HG02759 (cell line): ENCODE measurements around the gene TRMT112.

Experiments used
- ATAC-seq: cut with Tn5 transposase; IDR thresholded peaks from one replicate; pipeline ENCODE4 v1.9.1; 2021; ENCODE audit warnings: mild to moderate bottlenecking, moderate library complexity; ENCODE audit not compliant: unreplicated experiment

Gene TRMT112

DNA sequence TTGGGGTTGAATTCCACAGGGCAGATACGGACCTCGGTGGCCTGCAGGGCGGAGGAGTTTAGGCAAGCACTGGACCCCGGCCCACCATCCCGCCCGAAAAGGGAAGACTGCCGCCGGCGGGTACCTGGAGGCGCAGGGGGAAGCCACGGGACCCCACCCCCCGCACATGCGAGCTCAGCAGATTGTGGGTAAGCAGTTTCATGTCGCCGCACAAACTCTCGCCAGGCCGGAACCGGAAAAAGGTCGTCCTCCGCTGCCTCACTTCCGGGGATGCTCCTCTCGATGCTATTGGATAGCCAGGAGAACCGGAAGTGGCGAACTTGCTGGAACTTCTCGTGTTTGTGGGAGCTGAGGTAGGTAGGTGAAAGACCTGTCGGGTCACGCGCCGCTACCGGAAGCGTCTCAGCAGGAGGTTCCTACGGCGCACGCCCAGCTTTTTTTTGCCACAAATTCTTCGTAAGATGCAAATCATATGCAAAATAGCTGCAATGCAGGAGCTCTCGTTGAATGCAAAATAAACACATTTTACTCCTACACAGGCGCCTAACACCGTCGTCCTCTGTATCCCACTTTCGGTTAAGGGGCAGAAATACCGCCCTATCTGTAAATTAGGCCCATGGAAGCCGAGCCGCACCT lies at the start of gene TRMT112:
Gene TRMT112, minus strand, starts transcription at position 235 of the 636 bp plus-strand sequence. Its CDS starts 33 bp downstream, at position 202.
- peak; percentile 72 for ATAC-seq

GRCh38 chr11:64366751-64367150 lies 49.4 kb upstream of the TRMT112 start:
- ATAC-seq, result no peak

DNA sequence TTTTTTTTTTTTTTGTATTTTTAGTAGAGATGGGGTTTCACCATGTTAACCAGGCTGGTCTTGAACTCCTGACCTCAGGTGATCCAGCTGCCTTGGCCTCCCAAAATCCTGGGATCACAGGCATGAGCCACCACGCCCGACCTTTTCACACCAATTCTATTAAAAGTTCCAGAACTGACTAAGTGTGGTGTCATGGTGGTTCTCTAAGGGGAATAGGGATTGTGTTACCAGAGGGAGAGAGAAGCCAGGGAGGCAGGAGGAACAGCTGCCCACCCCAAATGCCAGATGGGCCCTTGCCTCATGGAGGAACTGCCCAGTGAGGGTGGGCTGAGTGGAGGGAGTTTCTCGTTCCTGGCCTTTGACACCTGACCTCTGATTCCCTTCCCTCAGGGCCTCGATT lies 47.6 kb upstream of the TRMT112 start:
- ATAC-seq, result no peak

DNA sequence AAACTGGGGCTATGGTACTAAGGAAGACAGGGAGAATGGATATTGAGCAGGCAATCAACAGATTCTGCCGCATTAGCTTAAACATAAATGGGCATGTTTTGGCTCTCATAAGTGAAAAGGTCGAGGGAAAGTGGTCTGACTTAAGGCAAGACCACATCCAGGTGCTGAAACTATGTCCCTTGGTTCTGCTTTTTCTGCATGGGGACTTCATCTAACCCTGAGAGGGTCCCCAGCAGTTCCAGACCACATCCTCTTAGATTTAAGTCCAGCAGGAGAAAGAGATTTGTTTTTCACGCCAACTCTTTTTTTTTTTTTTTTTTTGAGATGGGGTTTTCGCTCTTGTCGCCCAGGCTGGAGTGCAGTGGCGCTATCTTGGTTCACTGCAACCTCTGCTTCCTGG lies 47.1 kb upstream of the TRMT112 start:
- no peak for ATAC-seq

GRCh38 chr11:64362339-64362738 lies 45.0 kb upstream of the TRMT112 start:
- no peak for ATAC-seq

DNA sequence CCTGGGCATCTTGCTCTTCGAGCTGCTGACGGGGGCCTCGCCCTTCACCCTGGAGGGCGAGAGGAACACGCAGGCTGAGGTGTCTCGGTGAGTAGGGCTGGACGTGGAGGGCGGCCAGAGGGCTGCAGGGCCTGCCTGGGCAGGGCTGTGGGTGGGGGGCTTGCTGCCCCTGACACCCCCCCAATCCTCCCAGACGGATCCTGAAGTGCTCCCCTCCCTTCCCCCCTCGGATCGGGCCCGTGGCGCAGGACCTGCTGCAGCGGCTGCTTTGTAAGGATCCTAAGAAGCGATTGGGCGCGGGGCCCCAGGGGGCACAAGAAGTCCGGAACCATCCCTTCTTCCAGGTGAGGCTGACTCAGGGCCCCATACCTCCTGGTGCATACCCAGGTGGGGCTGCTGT lies 44.3 kb upstream of the TRMT112 start:
- no peak for ATAC-seq

GRCh38 chr11:64360448-64360921 lies 43.1 kb upstream of the TRMT112 start:
- ATAC-seq, result no peak

GRCh38 chr11:64359712-64360445 lies 42.5 kb upstream of the TRMT112 start:
- ATAC-seq, result no peak

DNA sequence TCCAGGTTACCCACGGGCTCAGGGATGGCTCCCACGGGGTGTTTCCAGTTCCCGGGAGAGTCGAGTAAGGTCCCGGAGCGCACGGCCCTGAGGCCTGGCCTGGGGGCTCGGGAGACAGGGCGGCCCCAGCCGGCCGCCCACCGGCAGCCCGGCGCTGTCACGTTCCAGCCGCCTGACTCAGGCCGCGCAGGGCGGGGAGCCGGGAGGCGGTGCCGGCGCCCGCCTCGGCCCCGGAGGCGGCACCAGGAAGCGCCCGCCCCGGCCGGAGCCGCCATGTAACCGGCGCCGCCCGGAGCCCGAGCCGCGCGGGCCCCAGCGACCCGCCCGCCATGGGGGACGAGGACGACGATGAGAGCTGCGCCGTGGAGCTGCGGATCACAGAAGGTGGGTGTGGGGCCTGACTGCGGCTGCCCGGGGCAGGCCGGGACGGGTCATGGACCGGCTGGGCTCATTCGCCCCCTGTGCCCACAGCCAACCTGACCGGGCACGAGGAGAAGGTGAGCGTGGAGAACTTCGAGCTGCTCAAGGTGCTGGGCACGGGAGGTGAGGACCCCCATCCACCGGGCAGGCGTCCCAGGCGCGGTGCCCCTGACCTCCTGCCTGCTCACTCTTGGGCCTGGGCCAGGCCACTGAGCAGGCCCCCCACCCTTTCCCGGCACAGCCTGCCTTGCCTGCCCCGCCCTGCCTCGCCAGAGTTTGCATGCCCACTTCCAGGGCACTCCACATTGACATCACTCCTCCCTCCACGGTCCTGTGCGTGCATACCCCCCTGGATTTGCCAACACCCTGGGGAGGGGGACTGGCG lies 41.8 kb upstream of the TRMT112 start, which contains the start of gene RPS6KA4:
Gene RPS6KA4, plus strand, starts transcription at position 256 of the 805 bp plus-strand sequence. Its CDS starts 74 bp downstream, at position 330.
- peak; percentile 71 for ATAC-seq

DNA sequence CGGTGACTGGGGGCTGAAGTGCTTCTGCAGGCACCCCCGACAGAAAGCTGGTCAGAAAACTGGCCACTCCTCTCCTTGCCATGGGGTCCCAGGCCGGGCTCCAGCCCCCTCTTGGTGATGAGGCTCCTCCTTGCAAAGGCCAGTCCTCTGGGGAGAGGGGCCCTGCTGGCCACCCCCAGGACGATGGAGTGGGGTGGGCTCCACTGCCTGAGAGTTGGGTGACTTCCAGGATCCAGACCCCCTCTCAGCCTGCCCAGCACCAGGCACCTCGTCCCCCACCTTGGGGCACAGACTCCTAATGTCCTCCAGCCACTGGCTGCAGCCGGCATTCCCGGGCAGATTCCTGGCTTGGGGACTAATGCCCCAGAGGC lies 41.2 kb upstream of the TRMT112 start:
- no peak for ATAC-seq

- ATAC-seq, result no peak
Measured at GRCh38 chr11:64357904-64358535, 40.7 kb upstream of the TRMT112 start.

GRCh38 chr11:64357446-64357845 lies 40.1 kb upstream of the TRMT112 start:
- no peak for ATAC-seq

DNA sequence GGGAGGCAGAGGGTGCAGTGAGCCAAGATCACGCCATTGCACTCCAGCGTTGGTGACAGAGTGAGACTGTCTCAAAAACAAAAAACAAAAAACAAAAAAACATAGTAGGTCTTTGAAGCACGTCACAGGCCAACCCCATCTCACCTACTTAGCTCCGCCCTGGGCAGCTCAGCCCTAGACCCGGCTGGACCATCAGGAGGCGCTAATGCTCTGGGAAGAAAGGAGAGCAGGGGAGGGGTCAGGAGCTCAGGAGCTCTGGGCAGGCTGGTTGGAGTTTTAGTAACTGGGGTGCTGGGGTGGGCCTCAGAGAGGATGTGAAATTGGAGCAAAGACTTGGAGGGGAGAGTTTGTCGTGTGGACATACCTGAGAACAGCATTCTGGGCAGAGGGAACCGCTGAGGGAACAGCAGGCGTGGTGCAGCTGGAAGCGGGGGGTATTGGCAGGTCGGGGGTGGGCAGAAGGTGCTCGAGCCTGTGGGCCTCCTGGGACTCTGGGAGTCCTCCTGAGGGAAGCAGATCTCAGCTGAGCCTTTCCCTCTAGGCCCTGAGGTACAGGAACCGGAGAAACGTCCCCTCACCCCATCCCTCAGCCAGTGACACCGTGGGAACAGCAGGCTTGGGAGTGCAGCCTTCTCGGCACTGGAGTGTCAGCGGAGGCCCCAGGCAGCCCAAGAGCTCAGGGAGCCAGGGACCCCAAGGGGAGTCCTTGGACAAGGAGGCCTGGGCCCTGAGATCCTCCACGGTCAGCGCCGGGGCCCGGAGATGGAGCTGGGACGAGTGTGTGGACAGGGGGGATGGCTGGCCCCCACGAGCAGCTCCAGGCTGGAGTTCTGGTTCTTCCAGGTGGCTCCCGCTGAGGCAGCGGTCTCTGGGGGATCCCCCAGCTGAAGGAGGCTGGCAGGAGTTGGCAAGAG lies 39.4 kb upstream of the TRMT112 start:
- no peak for ATAC-seq

DNA sequence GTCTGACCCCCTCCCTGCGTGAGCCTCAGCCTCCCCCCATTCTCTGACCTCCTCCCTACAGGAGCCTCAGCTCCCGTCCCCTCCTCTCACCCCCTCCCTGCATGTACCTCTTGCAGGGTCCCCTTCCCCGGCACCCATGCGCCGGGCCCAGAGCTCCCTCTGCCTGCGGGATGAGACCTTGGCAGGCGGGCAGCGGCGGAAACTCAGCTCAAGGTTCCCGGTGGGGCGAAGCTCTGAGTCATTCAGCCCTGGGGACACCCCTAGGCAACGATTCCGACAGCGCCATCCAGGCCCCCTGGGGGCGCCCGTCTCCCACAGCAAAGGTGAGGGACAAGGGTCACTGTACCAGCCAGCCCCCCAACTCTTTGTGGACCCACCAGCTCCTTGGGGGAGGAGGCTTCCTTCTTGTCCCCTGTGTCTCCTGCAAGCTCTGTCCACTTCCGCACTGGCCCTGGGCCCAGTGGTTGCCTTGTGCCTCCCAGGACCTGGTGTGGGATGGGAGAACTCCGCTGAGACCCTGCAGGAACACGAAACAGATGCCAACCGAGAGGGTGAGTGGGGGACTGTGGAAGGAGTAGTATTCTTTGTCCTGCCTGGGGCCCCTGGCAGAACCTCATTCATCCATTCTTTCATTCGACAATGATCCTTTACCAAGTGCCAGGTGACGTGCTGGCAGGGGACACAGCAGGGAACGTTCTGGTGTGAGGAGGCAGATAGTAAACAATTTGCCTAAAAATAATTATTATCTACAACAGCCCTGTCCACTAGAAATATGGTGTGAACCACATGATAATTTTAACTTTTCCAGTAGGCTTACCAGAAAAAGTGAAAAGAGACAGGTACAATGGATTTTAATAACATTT lies 38.0 kb upstream of the TRMT112 start:
- no peak for ATAC-seq

DNA sequence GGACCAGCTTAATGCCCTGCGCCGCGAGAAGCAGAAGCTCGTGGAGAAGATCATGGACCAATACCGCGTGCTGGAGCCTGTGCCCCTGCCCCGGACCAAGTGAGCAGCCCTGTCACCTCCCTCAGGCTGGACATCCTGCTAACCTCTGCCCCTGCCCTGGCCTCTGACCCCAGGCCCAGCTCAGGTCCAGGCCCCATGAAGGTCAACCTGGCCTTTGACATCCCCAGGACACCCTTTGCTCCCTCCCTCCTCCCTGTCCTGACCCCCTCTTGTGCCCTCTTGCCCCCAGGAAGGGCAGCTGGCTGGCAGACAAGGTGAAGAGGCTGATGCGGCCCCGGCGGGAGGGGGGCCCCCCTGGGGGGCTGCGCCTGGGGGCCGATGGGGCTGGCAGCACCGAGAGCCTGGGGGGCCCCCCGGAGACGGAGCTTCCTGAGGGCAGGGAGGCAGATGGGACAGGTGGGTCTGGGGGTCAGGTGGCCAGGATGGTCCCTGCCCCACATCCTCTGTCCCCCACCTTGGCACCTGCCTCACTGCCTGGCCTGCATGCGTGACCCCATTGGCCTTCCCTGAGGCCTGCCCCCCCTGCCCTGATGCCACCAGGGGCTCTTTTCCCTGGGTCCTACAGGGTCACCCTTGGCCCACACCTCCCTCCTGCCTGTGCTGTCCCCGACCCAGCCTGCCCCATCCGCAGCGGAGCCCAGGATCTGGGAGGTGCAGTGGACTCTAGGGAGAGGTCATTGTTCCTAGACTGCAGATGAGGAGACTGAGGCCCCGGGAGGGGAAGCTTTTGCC lies 36.6 kb upstream of the TRMT112 start:
- ATAC-seq, result no peak

- ATAC-seq, result no peak
Measured at GRCh38 chr11:64352995-64353714, 35.8 kb upstream of the TRMT112 start.

DNA sequence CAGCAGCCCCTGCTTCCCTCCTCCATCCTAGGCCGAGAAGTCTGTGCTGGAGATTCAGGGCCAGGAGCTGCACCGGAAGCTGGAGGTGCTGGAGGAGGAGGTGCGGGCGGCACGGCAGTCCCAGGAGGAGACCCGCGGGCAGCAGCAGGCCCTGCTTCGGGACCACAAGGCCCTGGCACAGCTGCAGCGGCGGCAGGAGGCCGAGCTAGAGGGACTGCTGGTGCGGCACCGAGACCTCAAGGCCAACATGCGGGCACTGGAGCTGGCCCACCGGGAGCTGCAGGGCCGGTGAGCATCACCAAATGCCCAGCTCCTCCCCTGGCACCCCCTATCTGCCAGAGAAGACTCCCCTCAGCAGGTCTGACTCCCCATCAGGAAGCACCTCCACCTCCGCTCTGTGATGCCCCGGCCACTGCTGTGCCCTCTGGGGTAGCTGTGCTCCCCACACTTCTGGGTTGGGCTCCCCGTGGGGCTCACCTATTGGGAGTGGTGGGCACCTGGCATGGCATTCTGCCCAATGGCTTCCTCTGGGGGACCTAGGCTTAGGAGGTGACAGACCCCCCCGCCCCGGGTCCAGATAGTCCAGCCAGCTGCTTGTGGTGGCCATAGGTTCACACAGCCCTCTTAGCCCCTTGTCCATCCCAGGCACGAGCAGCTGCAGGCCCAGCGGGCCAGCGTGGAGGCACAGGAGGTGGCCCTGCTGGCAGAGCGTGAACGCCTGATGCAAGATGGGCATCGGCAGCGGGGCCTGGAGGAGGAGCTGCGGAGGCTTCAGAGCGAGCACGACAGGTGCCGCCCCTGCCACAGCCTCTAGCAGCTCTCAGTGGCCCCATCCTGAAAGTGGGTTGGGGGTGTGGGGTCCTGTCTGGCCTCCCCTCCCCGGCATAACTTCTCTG lies 35.0 kb upstream of the TRMT112 start:
- ATAC-seq, result no peak
